HL-60 (cell line): ENCODE data around the gene SPACA6.

Experiments
- GABPA ChIP-seq: IDR thresholded peaks from 2 replicates; pipeline ENCODE4 v1.6.1; 2012; ENCODE audit warnings: low read depth
- POLR2AphosphoS5 ChIP-seq: IDR thresholded peaks from 2 replicates; pipeline ENCODE4 v1.6.1; 2012; ENCODE audit warnings: low read depth
- SPI1 ChIP-seq: IDR thresholded peaks from 2 replicates; pipeline ENCODE4 v1.6.1; 2012; ENCODE audit warnings: low read depth, mild to moderate bottlenecking, borderline replicate concordance
- TF ChIP-seq, protein P1 (sequence below): IDR thresholded peaks from one replicate; pipeline ENCODE4 v1.5.1; 2011; ENCODE audit warnings: low read length, control low read depth, inconsistent platforms; ENCODE audit not compliant: insufficient read depth
- TF ChIP-seq, protein P2 (sequence below): IDR thresholded peaks from 2 replicates; pipeline ENCODE4 v1.6.1; 2012; ENCODE audit warnings: low read depth; ENCODE audit not compliant: insufficient replicate concordance

DNA sequence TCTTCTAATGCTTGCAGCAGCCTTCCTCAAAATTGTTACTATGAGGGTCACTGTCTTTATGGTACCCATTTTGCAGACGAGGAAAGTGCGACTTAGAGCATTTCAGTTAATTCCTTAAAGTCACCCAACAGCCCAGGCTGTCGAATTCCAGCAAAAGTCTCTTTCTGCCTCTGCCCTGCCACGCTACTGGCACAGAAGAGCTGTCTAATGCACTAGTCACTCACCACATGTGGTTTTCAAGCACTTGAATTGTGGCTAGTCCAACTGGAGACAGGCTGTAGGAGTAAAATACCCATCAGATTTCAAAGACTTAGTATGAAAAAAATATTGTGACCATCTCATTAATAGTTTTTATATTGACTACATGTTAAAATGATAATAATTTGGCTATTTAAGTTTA lies 56.8 kb downstream of the SPACA6 start:
- TF ChIP-seq, protein P1, sequence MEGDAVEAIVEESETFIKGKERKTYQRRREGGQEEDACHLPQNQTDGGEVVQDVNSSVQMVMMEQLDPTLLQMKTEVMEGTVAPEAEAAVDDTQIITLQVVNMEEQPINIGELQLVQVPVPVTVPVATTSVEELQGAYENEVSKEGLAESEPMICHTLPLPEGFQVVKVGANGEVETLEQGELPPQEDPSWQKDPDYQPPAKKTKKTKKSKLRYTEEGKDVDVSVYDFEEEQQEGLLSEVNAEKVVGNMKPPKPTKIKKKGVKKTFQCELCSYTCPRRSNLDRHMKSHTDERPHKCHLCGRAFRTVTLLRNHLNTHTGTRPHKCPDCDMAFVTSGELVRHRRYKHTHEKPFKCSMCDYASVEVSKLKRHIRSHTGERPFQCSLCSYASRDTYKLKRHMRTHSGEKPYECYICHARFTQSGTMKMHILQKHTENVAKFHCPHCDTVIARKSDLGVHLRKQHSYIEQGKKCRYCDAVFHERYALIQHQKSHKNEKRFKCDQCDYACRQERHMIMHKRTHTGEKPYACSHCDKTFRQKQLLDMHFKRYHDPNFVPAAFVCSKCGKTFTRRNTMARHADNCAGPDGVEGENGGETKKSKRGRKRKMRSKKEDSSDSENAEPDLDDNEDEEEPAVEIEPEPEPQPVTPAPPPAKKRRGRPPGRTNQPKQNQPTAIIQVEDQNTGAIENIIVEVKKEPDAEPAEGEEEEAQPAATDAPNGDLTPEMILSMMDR, result no peak
- TF ChIP-seq POLR2AphosphoS5 (no peak), SPI1 (no peak), GABPA (no peak)
- TF ChIP-seq, protein P2, sequence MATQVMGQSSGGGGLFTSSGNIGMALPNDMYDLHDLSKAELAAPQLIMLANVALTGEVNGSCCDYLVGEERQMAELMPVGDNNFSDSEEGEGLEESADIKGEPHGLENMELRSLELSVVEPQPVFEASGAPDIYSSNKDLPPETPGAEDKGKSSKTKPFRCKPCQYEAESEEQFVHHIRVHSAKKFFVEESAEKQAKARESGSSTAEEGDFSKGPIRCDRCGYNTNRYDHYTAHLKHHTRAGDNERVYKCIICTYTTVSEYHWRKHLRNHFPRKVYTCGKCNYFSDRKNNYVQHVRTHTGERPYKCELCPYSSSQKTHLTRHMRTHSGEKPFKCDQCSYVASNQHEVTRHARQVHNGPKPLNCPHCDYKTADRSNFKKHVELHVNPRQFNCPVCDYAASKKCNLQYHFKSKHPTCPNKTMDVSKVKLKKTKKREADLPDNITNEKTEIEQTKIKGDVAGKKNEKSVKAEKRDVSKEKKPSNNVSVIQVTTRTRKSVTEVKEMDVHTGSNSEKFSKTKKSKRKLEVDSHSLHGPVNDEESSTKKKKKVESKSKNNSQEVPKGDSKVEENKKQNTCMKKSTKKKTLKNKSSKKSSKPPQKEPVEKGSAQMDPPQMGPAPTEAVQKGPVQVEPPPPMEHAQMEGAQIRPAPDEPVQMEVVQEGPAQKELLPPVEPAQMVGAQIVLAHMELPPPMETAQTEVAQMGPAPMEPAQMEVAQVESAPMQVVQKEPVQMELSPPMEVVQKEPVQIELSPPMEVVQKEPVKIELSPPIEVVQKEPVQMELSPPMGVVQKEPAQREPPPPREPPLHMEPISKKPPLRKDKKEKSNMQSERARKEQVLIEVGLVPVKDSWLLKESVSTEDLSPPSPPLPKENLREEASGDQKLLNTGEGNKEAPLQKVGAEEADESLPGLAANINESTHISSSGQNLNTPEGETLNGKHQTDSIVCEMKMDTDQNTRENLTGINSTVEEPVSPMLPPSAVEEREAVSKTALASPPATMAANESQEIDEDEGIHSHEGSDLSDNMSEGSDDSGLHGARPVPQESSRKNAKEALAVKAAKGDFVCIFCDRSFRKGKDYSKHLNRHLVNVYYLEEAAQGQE, result no peak
